ENCODE measurements around the gene UBE2S.
A peak's percentile ranks its signal among the peaks of the same experiment; 100 is the strongest.

The UBE2S gene

GRCh38 chr19:55382013-55382412 is 25.6 kb downstream of the UBE2S start:
- DNase-seq, result no peak

GRCh38 chr19:55379174-55379573 is 28.4 kb downstream of the UBE2S start:
- peak; percentile 33 for DNase-seq

- peak; percentile 63 for DNase-seq
Observed at GRCh38 chr19:55377356-55378131, 30.0 kb downstream of the UBE2S start.

GRCh38 chr19:55376241-55376933 is 31.2 kb downstream of the UBE2S start, which contains the start of gene TMEM190:
TMEM190 (plus strand) TSS chr19:55376826; CDS start chr19:55376854, 28 bp downstream.
- DNase-seq, result no peak

GRCh38 chr19:55373993-55374757 is 33.4 kb downstream of the UBE2S start:
- no peak for DNase-seq

GRCh38 chr19:55373306-55373992 is 34.1 kb downstream of the UBE2S start:
- no peak for DNase-seq

GRCh38 chr19:55372316-55373081 is 35.1 kb downstream of the UBE2S start:
- DNase-seq, result no peak

GRCh38 chr19:55370305-55370988 is 37.1 kb downstream of the UBE2S start, which contains the start of gene IL11:
IL11 (minus strand) TSS chr19:55370463; CDS start chr19:55370310, 153 bp downstream.
- no peak for DNase-seq

GRCh38 chr19:55369653-55370304 is 37.8 kb downstream of the UBE2S start:
- peak; percentile 77 for DNase-seq

GRCh38 chr19:55368701-55369563 is 38.7 kb downstream of the UBE2S start:
- DNase-seq, result peak; percentile 51

GRCh38 chr19:55368106-55368505 is 39.5 kb downstream of the UBE2S start:
- DNase-seq, result no peak

- no peak for DNase-seq
Observed at GRCh38 chr19:55366790-55367189, 40.8 kb downstream of the UBE2S start.

- DNase-seq, result no peak
Observed at GRCh38 chr19:55365964-55366363, 41.6 kb downstream of the UBE2S start.

- no peak for DNase-seq
Observed at GRCh38 chr19:55365245-55365644, 42.3 kb downstream of the UBE2S start.

- DNase-seq, result no peak
Observed at GRCh38 chr19:55362990-55363716, 44.4 kb downstream of the UBE2S start, which contains the start of gene GARIN5B. GARIN5B (minus strand) TSS chr19:55363260; CDS start chr19:55363066, 194 bp downstream.

- no peak for DNase-seq
Observed at GRCh38 chr19:55362174-55362989, 45.2 kb downstream of the UBE2S start.

GRCh38 chr19:55360902-55361301 is 46.7 kb downstream of the UBE2S start:
- no peak for DNase-seq
